Fibroblast of the aortic adventitia (primary cell): ENCODE results near the gene NUP98. TPM values are rescaled to one million over a fixed set of nuclear protein-coding genes. Genes with fewer than 3 reads are reported as not detected.

ENCODE experiments used
- DNase-seq: peaks from one replicate; pipeline ENCODE4 v3.0.0-alpha.2; 2010; ENCODE audit warnings: low read depth
- H3K4me3 ChIP-seq: 2 replicates; pipeline ENCODE4 v1.5.1; 2011; ENCODE audit warnings: low read depth, mild to moderate bottlenecking, control low read depth, low read length, moderate library complexity
- CTCF ChIP-seq: IDR thresholded peaks from 2 replicates; pipeline ENCODE4 v1.5.1; 2011; ENCODE audit warnings: mild to moderate bottlenecking, low read length, control low read depth, inconsistent platforms; ENCODE audit not compliant: insufficient read depth
- total RNA-seq: library from RNA; depleted of rRNA; stranded (reverse); fragments of >200 nt; gene quantifications from 2 replicates; pipeline ENCODE4 v1.2.3, GENCODE V29; 2012; ENCODE audit warnings: low replicate concordance

NUP98 gene
- total RNA-seq, 1 donor: 123 TPM

GRCh38 chr11:3840004-3840869 is 42.9 kb upstream of the NUP98 start:
- no peak for TF ChIP-seq CTCF
- no peak for DNase-seq
- peak overlapping the region; percentile 78 for H3K4me3 ChIP-seq

- no peak for TF ChIP-seq CTCF
- no peak for DNase-seq
- no peak overlapping the region for H3K4me3 ChIP-seq
These were observed 41.1 kb upstream of the NUP98 start for GRCh38 chr11:3838504-3838903.

- H3K4me3 ChIP-seq: no peak overlapping the region
- no peak for TF ChIP-seq CTCF
- DNase-seq: no peak
These were observed 40.4 kb upstream of the NUP98 start for GRCh38 chr11:3837793-3838192.

- no peak overlapping the region for H3K4me3 ChIP-seq
- no peak for TF ChIP-seq CTCF
- DNase-seq: no peak
These were observed 39.5 kb upstream of the NUP98 start for GRCh38 chr11:3836903-3837302.

- TF ChIP-seq CTCF: no peak
- no peak overlapping the region for H3K4me3 ChIP-seq
- no peak for DNase-seq
These were observed 38.4 kb upstream of the NUP98 start for GRCh38 chr11:3835751-3836150.

GRCh38 chr11:3834664-3835461 is 37.5 kb upstream of the NUP98 start:
- no peak overlapping the region for H3K4me3 ChIP-seq
- no peak for TF ChIP-seq CTCF
- no peak for DNase-seq
